GM18502 (cell line): Measurements from ENCODE around the gene AFF2.

Experiments
- ATAC-seq: cut with Tn5 transposase; IDR thresholded peaks from one replicate; pipeline ENCODE4 v1.9.1; 2021; ENCODE audit warnings: mild to moderate bottlenecking; ENCODE audit not compliant: unreplicated experiment, poor library complexity

The AFF2 gene

GRCh38 chrX:148535639-148536038, 35.2 kb downstream of the AFF2 start:
- no peak for ATAC-seq

DNA sequence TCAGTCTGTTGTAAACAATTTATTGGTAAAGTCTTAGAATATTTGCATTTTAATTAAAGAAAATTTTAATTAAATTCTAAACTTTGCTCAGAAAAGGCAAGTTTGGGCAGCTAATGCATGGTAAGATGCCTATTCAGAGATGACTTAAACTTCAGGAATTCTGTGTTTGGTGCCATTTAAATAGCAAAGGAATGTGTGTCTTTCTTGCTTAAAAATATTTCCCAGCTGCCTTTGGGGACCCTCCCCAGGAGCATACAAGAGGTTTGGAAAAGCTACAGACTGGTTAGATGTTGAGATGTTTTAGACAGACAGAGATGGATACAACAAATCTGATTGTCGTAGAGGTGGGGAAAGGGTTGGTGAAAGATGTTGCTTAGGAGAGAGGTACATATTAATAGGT, 36.5 kb downstream of the AFF2 start:
- ATAC-seq = no peak

- no peak for ATAC-seq
Observed at GRCh38 chrX:148537556-148538182, 37.3 kb downstream of the AFF2 start.

- ATAC-seq = no peak
Observed at GRCh38 chrX:148538582-148538981, 38.2 kb downstream of the AFF2 start.

- ATAC-seq = no peak
Observed at GRCh38 chrX:148540114-148540513, 39.7 kb downstream of the AFF2 start.

- ATAC-seq = no peak
Observed at GRCh38 chrX:148540671-148541583, 40.5 kb downstream of the AFF2 start.

- no peak for ATAC-seq
Observed at GRCh38 chrX:148541584-148541940, 41.1 kb downstream of the AFF2 start.

DNA sequence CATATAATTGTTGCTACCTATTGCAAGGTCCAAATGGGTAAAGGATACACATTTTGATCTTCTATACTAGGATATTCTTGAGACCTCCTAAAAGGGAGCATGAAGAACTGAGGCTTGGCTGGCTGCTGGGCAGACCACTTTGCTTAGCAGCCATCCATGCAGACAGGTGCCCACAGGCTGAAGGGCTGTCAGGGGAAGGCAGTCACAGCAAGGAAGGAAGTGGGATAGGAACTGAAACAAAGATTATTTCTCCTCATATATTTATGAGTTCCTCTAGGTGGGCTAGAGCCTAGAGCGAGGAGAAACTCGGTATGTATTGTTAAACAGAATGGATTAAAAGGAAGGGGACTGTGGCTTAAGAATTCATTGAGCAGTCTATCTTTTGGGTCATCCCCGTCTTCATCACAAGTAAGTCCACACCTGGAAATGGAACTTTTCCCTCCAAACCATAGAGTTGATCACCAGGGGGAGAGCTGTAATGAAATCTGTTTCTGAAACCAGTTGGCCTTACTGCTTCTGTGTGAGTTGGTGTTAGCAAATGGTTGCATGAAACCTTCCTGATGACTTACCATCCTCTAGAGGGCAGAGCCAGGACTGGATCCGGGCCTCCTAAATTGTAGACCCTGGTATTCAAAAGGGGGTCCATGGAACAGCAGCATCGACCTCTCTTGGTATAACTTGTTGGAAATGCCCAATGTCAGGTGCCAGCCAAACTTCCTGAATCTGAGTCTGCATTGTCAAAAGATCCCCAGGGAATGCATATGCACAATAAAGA, 42.3 kb downstream of the AFF2 start:
- no peak for ATAC-seq

DNA sequence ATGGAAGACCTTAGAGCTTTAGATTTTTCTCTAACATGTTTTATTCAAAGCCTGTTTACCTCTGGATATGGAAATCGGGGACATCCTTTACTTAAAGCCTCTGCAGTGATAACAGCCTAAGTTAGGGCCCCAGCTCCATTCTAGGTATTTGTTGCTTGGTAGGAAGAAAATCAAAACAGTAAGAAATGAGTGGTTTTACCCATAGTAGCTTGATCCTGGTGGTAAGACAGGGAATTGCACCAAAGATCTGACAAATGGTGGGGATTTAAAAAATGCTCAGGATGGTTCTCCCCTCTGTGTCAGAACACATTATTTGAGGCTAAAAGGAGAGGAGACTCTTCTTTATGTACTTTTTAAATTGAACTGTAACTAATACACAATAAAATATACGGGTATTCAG, 52.4 kb downstream of the AFF2 start:
- peak; percentile 62 for ATAC-seq

- ATAC-seq = no peak
Observed at GRCh38 chrX:148555101-148555500, 54.7 kb downstream of the AFF2 start.

- no peak for ATAC-seq
Observed at GRCh38 chrX:148555571-148556243, 55.3 kb downstream of the AFF2 start.

- ATAC-seq = no peak
Observed at GRCh38 chrX:148556498-148556897, 56.1 kb downstream of the AFF2 start.

DNA sequence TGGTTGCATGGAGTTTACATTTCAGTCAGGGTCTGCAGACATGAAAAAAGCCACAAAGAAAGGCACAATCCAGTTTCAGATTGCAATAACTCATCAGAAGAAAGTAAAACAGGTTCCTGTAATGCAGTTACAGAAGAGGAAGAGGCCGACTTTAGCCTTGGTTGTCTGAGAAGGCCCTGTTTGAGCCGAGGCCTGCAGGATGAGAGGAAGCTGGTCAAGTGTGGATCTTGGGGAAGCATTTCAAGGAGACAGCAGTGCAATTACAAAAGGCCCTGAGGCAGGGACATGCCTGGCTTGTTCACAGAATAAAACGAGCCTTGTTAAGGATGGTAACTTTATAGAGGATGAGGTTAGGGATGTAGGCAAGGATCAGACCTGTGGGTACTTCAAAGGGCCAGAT, 62.4 kb downstream of the AFF2 start:
- ATAC-seq = no peak

GRCh38 chrX:148567229-148567628, 66.8 kb downstream of the AFF2 start:
- ATAC-seq = no peak

DNA sequence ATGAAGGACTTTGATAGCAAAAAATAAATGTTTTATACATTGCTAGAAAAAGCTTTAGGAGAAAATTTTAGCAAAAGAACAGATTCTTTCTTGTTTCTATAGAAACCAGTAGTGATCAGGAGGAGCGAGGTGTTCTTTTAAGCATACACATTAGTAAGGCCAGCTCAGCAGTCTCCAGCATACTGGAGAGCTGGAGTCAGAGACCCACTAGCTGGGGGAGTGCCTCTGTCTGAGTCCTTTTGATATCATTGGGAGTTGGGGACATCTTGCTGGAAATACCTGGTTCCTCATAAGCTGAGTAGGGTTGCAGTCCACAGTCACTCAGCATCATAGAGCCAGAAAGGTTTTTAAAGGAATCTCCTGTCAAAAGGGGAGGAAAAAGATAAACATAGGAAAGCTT, 67.4 kb downstream of the AFF2 start:
- no peak for ATAC-seq

DNA sequence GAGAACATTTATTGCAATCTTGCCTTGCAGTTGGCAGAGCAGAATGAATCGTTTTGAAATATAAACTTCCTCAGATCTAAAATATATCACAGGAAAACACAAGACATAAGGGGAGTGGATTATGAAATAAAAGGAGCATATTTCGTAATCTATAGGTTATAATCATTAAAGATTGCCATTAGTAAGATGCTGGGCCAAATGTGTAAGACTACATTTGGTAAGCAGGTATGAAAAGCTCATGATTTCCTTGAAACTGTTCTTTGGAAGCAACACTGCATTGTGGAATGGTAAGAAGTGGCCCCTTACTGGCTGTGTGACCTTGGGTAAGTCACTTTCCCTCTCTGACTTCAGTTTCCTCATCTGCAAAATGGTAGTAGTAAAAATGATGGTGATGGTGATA, 68.3 kb downstream of the AFF2 start:
- ATAC-seq = no peak

DNA sequence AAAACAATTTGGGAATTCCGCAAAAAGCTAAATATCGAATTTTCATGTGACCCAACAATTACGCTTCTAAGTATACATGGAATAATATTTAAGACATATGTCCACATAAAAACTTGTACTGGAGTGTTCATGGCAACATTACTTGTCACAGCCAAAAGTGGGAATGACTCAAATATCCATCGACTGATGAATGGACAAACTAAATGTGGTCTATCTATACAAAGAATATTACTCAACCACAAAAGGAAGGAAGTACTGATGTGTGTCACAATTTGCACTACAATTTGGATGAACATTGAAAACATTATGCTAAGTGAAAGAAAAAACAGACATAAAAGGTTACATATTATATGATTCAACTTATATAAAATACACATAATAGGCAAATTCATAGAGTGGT, 71.9 kb downstream of the AFF2 start:
- ATAC-seq = no peak

GRCh38 chrX:148573119-148573518, 72.7 kb downstream of the AFF2 start:
- ATAC-seq = no peak

GRCh38 chrX:148574237-148574973, 74.0 kb downstream of the AFF2 start:
- ATAC-seq = no peak

DNA sequence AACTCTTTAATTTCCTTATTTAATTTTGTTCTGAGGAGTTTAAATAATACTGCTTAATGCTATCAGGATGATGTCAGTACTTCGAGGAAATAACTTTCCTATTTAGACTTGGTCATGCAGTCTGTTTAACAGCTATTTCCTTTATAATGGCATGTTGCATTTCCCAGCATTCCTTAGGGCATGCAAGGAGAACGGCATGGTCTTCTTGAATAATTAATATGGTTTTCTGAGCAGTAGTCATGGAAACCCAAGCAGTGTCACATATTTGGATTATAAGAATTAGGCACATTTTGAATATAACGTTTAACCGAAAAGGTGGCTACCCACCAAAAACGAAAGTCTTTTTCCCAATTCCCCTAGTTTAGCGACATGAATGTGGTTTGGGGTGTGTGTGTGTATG, 76.0 kb downstream of the AFF2 start:
- ATAC-seq = no peak
